SK-N-MC (cell line): Measurements from ENCODE around the gene RTN4RL1.

Experiments used
- EZH2 ChIP-seq: fragments of 200-600 bp; sonication (generic); IDR thresholded peaks from one replicate; pipeline ENCODE4 v1.6.1; 2017; ENCODE audit warnings: antibody characterized with exemption
- FOXP2 ChIP-seq: optimal IDR thresholded peaks from 2 replicates; pipeline ENCODE3; 2011; ENCODE audit warnings: mild to moderate bottlenecking, moderate library complexity; ENCODE audit not compliant: insufficient read depth; ENCODE audit errors: extremely low read length, control extremely low read depth
- POLR2AphosphoS5 ChIP-seq: IDR thresholded peaks from 2 replicates; pipeline ENCODE4 v1.6.1; 2012; ENCODE audit warnings: mild to moderate bottlenecking, low read depth, low read length, borderline replicate concordance

DNA sequence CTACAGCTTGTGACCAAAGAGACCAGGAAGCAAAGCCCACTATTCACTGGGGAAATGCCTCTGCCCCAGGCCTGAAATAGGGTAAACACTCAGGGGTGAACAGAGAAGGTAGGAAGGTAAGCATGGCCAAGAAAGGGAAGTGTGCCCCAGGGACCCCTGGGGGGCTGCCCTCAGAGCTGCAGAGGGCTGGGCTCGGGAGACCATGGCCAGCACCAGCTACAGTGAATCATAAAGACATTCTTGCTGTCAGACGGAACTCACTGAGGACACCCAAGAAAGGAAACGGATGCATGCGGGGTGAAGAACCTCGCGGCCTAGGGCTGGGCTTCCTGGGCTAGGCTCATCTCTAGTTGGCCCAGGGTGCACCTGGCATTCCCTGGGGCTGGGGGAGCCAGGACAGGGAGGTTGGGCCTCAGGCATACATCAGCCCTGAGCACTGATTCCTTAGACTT, 39.4 kb upstream of the RTN4RL1 start:
- TF ChIP-seq POLR2AphosphoS5 (no peak), EZH2 (no peak), FOXP2 (no peak)
